ENCODE data around the gene SNRPF. TPM values are rescaled to one million over a fixed set of nuclear protein-coding genes. Genes with fewer than 3 reads are reported as not detected.
A peak's percentile ranks its signal among the peaks of the same experiment; 100 is the strongest.
"Not testable (repeated sequence)": the region's sequence is repeated elsewhere in the genome, so short reads cannot be mapped to it uniquely, and the experiment has no call there.

The SNRPF gene
- total RNA-seq (2022): 45.0 and 46.9 TPM in 2 replicates
- Bru-seq, nascent RNA: percentile 87 among the genes with signal in this experiment
- BruChase-seq, experiment 1, labeled RNA remaining after a 6-hour chase: percentile 61 among the genes with signal in this experiment
- BruChase-seq, experiment 2, labeled RNA remaining after a 2-hour chase: percentile 69 among the genes with signal in this experiment
- long read RNA-seq, transcript SNRPF-201 (4 exons, 1,389 nt): major isoform, 228 of 309 reads
- long read RNA-seq, partial matches to known transcripts: 59 of 309 reads
- long read RNA-seq, other reads (novel, unspliced or antisense): 22 of 309 reads

- Mint-ChIP-seq H3K27me3 (ENCODE audit: insufficient read depth, unreplicated experiment) (peaks cover 14% of the 10 kb centered on the region), H3K9me3 (ENCODE audit: unreplicated experiment) (no peaks in the 10 kb centered on the region), H3K36me3 (ENCODE audit: insufficient read depth, unreplicated experiment) (peaks cover 32% of the 10 kb centered on the region), H3K4me1 (ENCODE audit: insufficient read depth, unreplicated experiment) (no peaks in the 10 kb centered on the region), H3K4me3 (ENCODE audit: unreplicated experiment) (no peak within 1 kb of the TSS), H3K27ac (ENCODE audit: low read depth, unreplicated experiment) (no peak within 1 kb of the TSS)
- CTCF ChIA-PET: interaction anchor here (0.7 kb wide), 2 partner anchors 38 to 357 kb away, joined by 3 read pairs; no protein-coding TSS in a partner anchor
- BruUV-seq (replicated peaks): no TSS peak
- DNase-seq (ENCODE audit: unreplicated experiment): peak; percentile 98
- intact Hi-C loops (cut with micrococcal nuclease): no loop called here
- TF ChIP-seq, protein P1, sequence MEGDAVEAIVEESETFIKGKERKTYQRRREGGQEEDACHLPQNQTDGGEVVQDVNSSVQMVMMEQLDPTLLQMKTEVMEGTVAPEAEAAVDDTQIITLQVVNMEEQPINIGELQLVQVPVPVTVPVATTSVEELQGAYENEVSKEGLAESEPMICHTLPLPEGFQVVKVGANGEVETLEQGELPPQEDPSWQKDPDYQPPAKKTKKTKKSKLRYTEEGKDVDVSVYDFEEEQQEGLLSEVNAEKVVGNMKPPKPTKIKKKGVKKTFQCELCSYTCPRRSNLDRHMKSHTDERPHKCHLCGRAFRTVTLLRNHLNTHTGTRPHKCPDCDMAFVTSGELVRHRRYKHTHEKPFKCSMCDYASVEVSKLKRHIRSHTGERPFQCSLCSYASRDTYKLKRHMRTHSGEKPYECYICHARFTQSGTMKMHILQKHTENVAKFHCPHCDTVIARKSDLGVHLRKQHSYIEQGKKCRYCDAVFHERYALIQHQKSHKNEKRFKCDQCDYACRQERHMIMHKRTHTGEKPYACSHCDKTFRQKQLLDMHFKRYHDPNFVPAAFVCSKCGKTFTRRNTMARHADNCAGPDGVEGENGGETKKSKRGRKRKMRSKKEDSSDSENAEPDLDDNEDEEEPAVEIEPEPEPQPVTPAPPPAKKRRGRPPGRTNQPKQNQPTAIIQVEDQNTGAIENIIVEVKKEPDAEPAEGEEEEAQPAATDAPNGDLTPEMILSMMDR (IDR thresholded peaks at IDR 0.05; ENCODE audit: unreplicated experiment): no peak
- POLR2A ChIA-PET: interaction anchor here (0.7 to 2.7 kb wide), 9 partner anchors 11 to 194 kb away, joined by 3 to 12 read pairs (median 4); no protein-coding TSS in a partner anchor
Measured at GRCh38 chr12:95858451-95859343, at the start of gene SNRPF. SNRPF (plus strand) TSS chr12:95858952; CDS start chr12:95859074, 122 bp downstream.

DNA sequence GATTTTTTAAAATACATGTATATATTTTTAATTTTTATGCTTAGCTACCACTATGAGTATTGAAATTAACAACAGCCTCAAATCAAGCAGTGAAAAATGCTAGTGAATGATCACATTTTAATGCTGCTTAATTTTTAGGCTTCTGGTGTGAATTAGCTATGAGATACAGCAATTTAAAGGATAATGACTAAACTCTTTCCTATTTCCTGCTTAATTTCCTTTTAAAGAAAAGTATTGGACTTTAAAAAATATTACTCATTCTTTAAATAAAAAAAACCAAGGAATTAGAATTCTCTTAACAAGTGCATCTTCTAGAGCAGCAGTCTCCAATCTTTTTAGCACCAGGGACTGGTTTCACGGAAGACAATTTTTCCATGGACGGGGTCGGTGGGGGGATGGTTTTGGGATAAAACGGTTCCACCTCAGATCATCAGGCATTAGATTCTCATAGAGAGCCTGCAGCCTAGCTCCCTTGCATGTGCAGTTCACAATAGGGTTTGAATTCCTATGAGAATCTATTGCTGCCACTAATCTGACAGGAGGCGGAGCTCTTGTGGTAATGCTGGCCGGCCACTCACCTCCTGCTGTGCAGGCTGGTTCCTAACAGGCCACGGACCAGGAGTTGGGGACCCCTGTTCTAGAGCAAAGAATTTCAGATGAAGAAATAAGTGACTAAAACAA, 49.6 kb upstream of the SNRPF start:
- CTCF ChIA-PET: interaction anchor here (0.7 to 4.3 kb wide), 4 partner anchors 11 to 732 kb away, joined by 3 to 32 read pairs (median 3); no protein-coding TSS in a partner anchor

DNA sequence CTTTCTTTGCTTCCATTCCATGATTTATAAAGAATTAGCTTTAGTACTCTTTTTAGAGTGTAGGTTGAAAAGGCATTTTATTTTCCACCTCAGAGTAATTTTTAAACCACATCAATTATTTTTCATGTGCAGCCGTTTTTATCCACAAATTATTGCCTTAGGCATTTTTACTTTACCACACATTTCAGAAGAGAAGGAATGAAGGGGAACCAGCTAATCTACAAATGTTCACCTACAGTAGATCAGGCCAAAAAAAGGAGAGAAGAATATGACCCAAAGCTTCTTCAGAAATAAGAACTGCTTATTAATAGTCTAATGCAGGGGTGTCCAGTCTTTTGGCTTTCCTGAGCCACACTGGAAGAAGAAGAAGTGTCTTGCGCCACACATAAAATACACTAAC, 48.3 kb upstream of the SNRPF start:
- Mint-ChIP-seq H3K9me3 (ENCODE audit: unreplicated experiment) (no peaks in the 10 kb centered on the region), H3K27ac (ENCODE audit: low read depth, unreplicated experiment) (no peak overlapping the region), H3K4me3 (ENCODE audit: unreplicated experiment) (no peak overlapping the region), H3K36me3 (ENCODE audit: insufficient read depth, unreplicated experiment) (no peaks in the 10 kb centered on the region), H3K4me1 (ENCODE audit: insufficient read depth, unreplicated experiment) (peaks cover 18% of the 10 kb centered on the region), H3K27me3 (ENCODE audit: insufficient read depth, unreplicated experiment) (no peaks in the 10 kb centered on the region)
- intact Hi-C loops (cut with micrococcal nuclease): no loop called here
- POLR2A ChIA-PET: interaction anchor here (0.5 to 1.7 kb wide), 4 partner anchors 16 to 177 kb away, joined by 3 to 5 read pairs (median 4); no protein-coding TSS in a partner anchor
- BruUV-seq (replicated peaks): no TSS peak
- DNase-seq (ENCODE audit: unreplicated experiment): no peak
- CTCF ChIA-PET: interaction anchor here (0.5 to 4.3 kb wide), 8 partner anchors 13 to 415 kb away, joined by 3 to 32 read pairs (median 4); no protein-coding TSS in a partner anchor
- TF ChIP-seq, protein P1 (IDR thresholded peaks at IDR 0.05; ENCODE audit: unreplicated experiment): no peak

More for the DNA sequence above, 49.6 kb upstream of the SNRPF start:
- Mint-ChIP-seq H3K27ac (ENCODE audit: low read depth, unreplicated experiment) (no peak overlapping the region), H3K36me3 (ENCODE audit: insufficient read depth, unreplicated experiment) (no peaks in the 10 kb centered on the region), H3K4me1 (ENCODE audit: insufficient read depth, unreplicated experiment) (peaks cover 22% of the 10 kb centered on the region), H3K4me3 (ENCODE audit: unreplicated experiment) (no peak overlapping the region), H3K9me3 (ENCODE audit: unreplicated experiment) (no peaks in the 10 kb centered on the region), H3K27me3 (ENCODE audit: insufficient read depth, unreplicated experiment) (no peaks in the 10 kb centered on the region)
- intact Hi-C loops (cut with micrococcal nuclease): no loop called here
- no TSS peak for BruUV-seq (replicated peaks)
- DNase-seq (ENCODE audit: unreplicated experiment): no peak
- TF ChIP-seq, protein P1 (IDR thresholded peaks at IDR 0.05; ENCODE audit: unreplicated experiment): no peak
- POLR2A ChIA-PET: interaction anchor here (0.7 kb wide), 1 partner anchor 18 kb away, joined by 4 read pairs; no protein-coding TSS in a partner anchor

DNA sequence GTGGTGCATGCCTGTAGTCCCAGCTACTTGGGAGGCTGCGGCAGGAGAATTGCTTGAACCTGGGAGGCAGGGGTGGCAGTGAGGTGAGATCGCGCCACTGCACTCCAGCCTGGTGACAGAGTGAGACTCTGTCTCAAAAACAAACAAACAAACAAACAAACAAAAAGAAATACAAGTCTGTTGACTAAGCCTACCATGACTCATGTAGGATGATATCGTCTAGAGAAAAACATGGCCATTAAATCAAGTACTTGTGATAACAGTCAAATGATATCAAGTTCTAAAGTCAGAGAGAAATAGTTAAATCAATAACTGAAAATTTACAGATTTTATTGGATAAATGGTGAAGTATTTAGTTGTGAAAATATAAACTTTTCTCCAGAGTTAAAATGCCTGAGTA, 46.6 kb upstream of the SNRPF start:
- BruUV-seq (replicated peaks); H3K4me3 Mint-ChIP-seq (ENCODE audit: unreplicated experiment); intact Hi-C loops (cut with micrococcal nuclease); H3K27me3 Mint-ChIP-seq (ENCODE audit: insufficient read depth, unreplicated experiment); H3K9me3 Mint-ChIP-seq (ENCODE audit: unreplicated experiment); H3K4me1 Mint-ChIP-seq (ENCODE audit: insufficient read depth, unreplicated experiment); DNase-seq (ENCODE audit: unreplicated experiment); H3K27ac Mint-ChIP-seq (ENCODE audit: low read depth, unreplicated experiment); H3K36me3 Mint-ChIP-seq (ENCODE audit: insufficient read depth, unreplicated experiment): not testable (repeated sequence)
- ChIA-PET POLR2A (interaction anchor here (1.4 kb wide), 1 partner anchor 179 kb away, joined by 3 read pairs; no protein-coding TSS in a partner anchor), CTCF (interaction anchor here (0.6 to 4.3 kb wide), 7 partner anchors 10 to 1408 kb away, joined by 3 to 32 read pairs (median 5); no protein-coding TSS in a partner anchor)
